Psoas muscle (tissue), 8 donors: ENCODE measurements around the gene VMP1. TPM values are rescaled to one million over a fixed set of nuclear protein-coding genes. Genes with fewer than 3 reads are reported as not detected.
"Not testable (repeated sequence)": the region's sequence is repeated elsewhere in the genome, so short reads cannot be mapped to it uniquely, and the experiment has no call there.

ENCODE experiments used
- ATAC-seq, 4 donors: fragments of 200-7000 bp; cut with Tn5 transposase; one replicate each; pipeline ENCODE4 v1.9.1; 2020; ENCODE audit warnings: moderate library complexity in 3 of 4, mild to moderate bottlenecking in 2 of 4
- DNase-seq, 2 donors: peaks; one replicate each; pipeline ENCODE4 v3.0.0-alpha.2; 2020
- H3K27ac ChIP-seq: fragments of 200-600 bp; one replicate; pipeline ENCODE4 v1.8.0; 2022
- H3K27me3 ChIP-seq, 3 donors: fragments of 200-600 bp in 1 of 3; one replicate each; pipeline versions ENCODE4 v1.6.1 to v1.8.0; 2013 to 2022; ENCODE audit warnings: low read length in 2 of 3, mild to moderate bottlenecking in 2 of 3, moderate library complexity in 1 of 3; ENCODE audit not compliant: insufficient read depth in 3 of 3
- H3K36me3 ChIP-seq, 2 donors: fragments of 200-600 bp in 1 of 2; one replicate each; pipeline versions ENCODE4 v1.6.1 to v1.8.0; 2013 to 2022; ENCODE audit warnings: low read depth in 1 of 2, mild to moderate bottlenecking in 1 of 2, moderate library complexity in 1 of 2; ENCODE audit not compliant: insufficient read depth in 1 of 2
- H3K4me1 ChIP-seq: fragments of 200-600 bp; one replicate; pipeline ENCODE4 v1.8.0; 2022
- H3K4me3 ChIP-seq: fragments of 200-600 bp; one replicate; pipeline ENCODE4 v1.8.0; 2022; ENCODE audit warnings: mild to moderate bottlenecking
- H3K9me3 ChIP-seq: fragments of 200-600 bp; one replicate; pipeline ENCODE4 v1.8.0; 2022
- CTCF ChIP-seq: fragments of 200-600 bp; IDR thresholded peaks from one replicate; pipeline ENCODE4 v1.8.0; 2022; ENCODE audit warnings: antibody characterized with exemption
- WGBS, 3 donors: extraction: QIAGEN DNeasy Blood & Tissue Kit; methylation state at CpG; one replicate each; pipeline versions ENCODE4 v1.1.6 to v1.1.7; 2013; 5-methylcytosine and 5-hydroxymethylcytosine counted together
- intact Hi-C, 2 donors: fragments of 100-400 bp; cut with DNase I; formaldehyde crosslinking; loops; one replicate each; pipeline versions ENCODE4 v1.11.0 to v1.14.2; 2022
- polyA plus RNA-seq, 3 donors: library from polyadenylated mRNA; stranded (reverse); fragments of 200-250 nt; gene quantifications; one replicate each; pipeline ENCODE4 v1.2.3, GENCODE V29; 2013
- total RNA-seq, 4 donors: library from RNA; stranded (reverse); fragmentation: NEBNext Ultra II Directional in 2 of 4; extraction: Animal tissue kit (Norgen Biotek cat#: 25700) in 2 of 4; gene quantifications; one replicate each; pipeline versions ENCODE4 v1.2.1 to v1.2.4, GENCODE V29; 2021 to 2023
- donor health status: healthy with polysubstance abuse.
- donor health status: DM: no; HTN: no; CAD: no; lungs with moderate emphysema.
- donor health status: Bipolar disorder and iron deficiency.
- donor health status: healthy.
- donor health status: DM: yes; HTN: yes; CAD: no.
- donor health status: DM: no; HTN: no; CAD: no.
- donor health status: DM: no; HTN: no; CAD: no.
- donor health status: DM: yes; HTN: yes; CAD: no.

VMP1 gene
- total and polyA plus RNA-seq, 7 donors: 31.3 to 115 (median 60.5) TPM

GRCh38 chr17:59785091-59785799 is 77.8 kb downstream of the VMP1 start:
- no peak for DNase-seq
- Histone ChIP-seq H3K4me1 (peaks cover 44% of the 10 kb centered on the region), H3K27ac (peak overlapping the region; percentile 86), H3K9me3 (no peaks in the 10 kb centered on the region), H3K4me3 (no peak overlapping the region), H3K36me3 (no peaks in the 10 kb centered on the region), H3K27me3 (no peaks in the 10 kb centered on the region)
- WGBS, 3 donors: 88 to 91% (median 90%) methylated on average over 8 of the region's 8 CpGs
- intact Hi-C loops: loop anchor here in 1 of 2 donors (2.0 kb wide), 1 partner anchor 62 kb away; no protein-coding TSS in a partner anchor
- no peak for TF ChIP-seq CTCF
- no peak for ATAC-seq

- no peaks in the 10 kb centered on the region for H3K36me3 ChIP-seq
- intact Hi-C loops: no loop called here
- H3K27me3 ChIP-seq: no peaks in the 10 kb centered on the region
- H3K4me3 ChIP-seq: peak overlapping the region; percentile 40
- DNase-seq: no peak
- peaks cover 44% of the 10 kb centered on the region for H3K4me1 ChIP-seq
- H3K9me3 ChIP-seq: no peaks in the 10 kb centered on the region
- 82 to 91% (median 82%) methylated on average over 2 of the region's 2 CpGs for WGBS, 3 donors
- ATAC-seq: peak in 1 of 4 donors; percentile 36
- H3K27ac ChIP-seq: peak overlapping the region; percentile 86
- TF ChIP-seq CTCF: no peak
Measured at GRCh38 chr17:59786213-59786535, 78.7 kb downstream of the VMP1 start.

- H3K9me3 ChIP-seq: no peaks in the 10 kb centered on the region
- peaks cover 44% of the 10 kb centered on the region for H3K4me1 ChIP-seq
- DNase-seq: no peak
- H3K36me3 ChIP-seq: no peaks in the 10 kb centered on the region
- H3K27me3 ChIP-seq: no peaks in the 10 kb centered on the region
- ATAC-seq: peak; percentile 85 to 95 (median 94)
- WGBS, 3 donors: 74 to 75% (median 75%) methylated on average over 8 of the region's 8 CpGs
- peak; percentile 6 for TF ChIP-seq CTCF
- intact Hi-C loops: no loop called here
- H3K27ac ChIP-seq: peak overlapping the region; percentile 86
- peak overlapping the region; percentile 40 for H3K4me3 ChIP-seq
Measured at GRCh38 chr17:59786536-59787319, 79.3 kb downstream of the VMP1 start.

GRCh38 chr17:59789849-59790248 is 82.4 kb downstream of the VMP1 start:
- H3K9me3 ChIP-seq, DNase-seq, intact Hi-C loops, H3K36me3 ChIP-seq, H3K27me3 ChIP-seq, ATAC-seq, H3K4me3 ChIP-seq: not testable (repeated sequence)
- Histone ChIP-seq H3K4me1 (peaks cover 28% of the 10 kb centered on the region), H3K27ac (peak overlapping the region; percentile 53)
- 90 to 93% (median 92%) methylated on average over 7 to 8 of the region's 8 CpGs for WGBS, 3 donors

- H3K9me3 ChIP-seq, H3K27me3 ChIP-seq, H3K36me3 ChIP-seq, DNase-seq, ATAC-seq, intact Hi-C loops, H3K4me3 ChIP-seq: not testable (repeated sequence)
- H3K27ac ChIP-seq: peak overlapping the region; percentile 53
- peaks cover 22% of the 10 kb centered on the region for H3K4me1 ChIP-seq
- WGBS, 3 donors: 72 to 90% (median 73%) methylated on average over 6 of the region's 6 CpGs
Measured at GRCh38 chr17:59790418-59790817, 83.0 kb downstream of the VMP1 start.
